ENCODE measurements around the gene SERPINH1. TPM values are rescaled to one million over a fixed set of nuclear protein-coding genes. Genes with fewer than 3 reads are reported as not detected.

The SERPINH1 gene
- total RNA-seq, 1 donor from 2014 or later = 229 TPM

DNA sequence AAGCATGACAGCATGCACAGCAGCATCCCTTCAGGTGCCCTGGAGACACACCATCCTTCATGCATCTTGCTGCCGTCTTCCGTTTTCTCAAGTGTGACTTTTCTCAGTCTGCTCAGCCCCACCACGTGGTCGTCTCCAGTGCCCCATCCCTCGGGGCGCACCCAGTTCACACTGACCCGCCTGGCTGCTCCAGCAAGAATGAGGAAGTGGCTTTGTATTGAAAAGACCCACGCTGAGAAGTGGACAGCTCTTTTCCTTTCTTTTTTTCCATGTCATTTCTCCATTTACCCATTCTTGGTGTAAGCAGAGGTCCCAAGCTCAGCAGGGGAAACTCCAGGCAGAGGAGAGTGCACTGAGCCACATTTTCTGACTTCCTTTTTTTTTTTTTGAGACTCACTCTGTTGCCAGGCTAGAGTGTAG lies 14.5 kb downstream of the SERPINH1 start:
- Mint-ChIP-seq H3K27me3 (peaks cover 9% of the 10 kb centered on the region), H3K4me1 (ENCODE audit: unreplicated experiment) (peaks cover 12% of the 10 kb centered on the region), H3K36me3 (peaks cover 9% of the 10 kb centered on the region), H3K9me3 (no peaks in the 10 kb centered on the region), H3K27ac (peak overlapping the region; percentile 68), H3K4me3 (no peak overlapping the region)
- TF ChIP-seq, protein P1, sequence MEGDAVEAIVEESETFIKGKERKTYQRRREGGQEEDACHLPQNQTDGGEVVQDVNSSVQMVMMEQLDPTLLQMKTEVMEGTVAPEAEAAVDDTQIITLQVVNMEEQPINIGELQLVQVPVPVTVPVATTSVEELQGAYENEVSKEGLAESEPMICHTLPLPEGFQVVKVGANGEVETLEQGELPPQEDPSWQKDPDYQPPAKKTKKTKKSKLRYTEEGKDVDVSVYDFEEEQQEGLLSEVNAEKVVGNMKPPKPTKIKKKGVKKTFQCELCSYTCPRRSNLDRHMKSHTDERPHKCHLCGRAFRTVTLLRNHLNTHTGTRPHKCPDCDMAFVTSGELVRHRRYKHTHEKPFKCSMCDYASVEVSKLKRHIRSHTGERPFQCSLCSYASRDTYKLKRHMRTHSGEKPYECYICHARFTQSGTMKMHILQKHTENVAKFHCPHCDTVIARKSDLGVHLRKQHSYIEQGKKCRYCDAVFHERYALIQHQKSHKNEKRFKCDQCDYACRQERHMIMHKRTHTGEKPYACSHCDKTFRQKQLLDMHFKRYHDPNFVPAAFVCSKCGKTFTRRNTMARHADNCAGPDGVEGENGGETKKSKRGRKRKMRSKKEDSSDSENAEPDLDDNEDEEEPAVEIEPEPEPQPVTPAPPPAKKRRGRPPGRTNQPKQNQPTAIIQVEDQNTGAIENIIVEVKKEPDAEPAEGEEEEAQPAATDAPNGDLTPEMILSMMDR (conservative IDR thresholded peaks at IDR 0.05) = no peak
- no peak for DNase-seq (ENCODE audit: extremely low spot score, unreplicated experiment)

DNA sequence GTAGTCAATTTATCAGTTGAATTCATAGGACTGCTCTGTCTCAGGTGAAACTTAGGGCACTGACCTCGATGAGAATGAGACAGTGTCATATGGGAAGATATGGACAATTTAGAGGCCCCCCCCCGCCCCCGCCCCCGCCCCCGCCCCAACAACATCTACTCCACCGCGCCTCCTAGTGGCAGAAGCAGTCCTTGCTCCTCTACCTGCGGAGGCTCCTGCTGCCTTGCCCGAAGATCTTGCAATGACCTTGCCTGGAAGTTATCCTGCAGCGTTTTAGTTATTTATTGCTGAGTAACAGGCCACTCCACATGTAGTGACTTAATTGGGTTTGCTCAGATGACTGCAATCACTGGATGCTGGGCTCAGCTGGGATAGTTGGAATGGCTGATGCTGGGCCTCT lies 15.2 kb downstream of the SERPINH1 start:
- Mint-ChIP-seq H3K27me3 (peaks cover 9% of the 10 kb centered on the region), H3K4me3 (no peak overlapping the region), H3K9me3 (no peaks in the 10 kb centered on the region), H3K36me3 (peaks cover 9% of the 10 kb centered on the region), H3K4me1 (ENCODE audit: unreplicated experiment) (peaks cover 12% of the 10 kb centered on the region), H3K27ac (no peak overlapping the region)
- TF ChIP-seq, protein P1 (conservative IDR thresholded peaks at IDR 0.05) = peak; percentile 73
- no peak for DNase-seq (ENCODE audit: extremely low spot score, unreplicated experiment)

DNA sequence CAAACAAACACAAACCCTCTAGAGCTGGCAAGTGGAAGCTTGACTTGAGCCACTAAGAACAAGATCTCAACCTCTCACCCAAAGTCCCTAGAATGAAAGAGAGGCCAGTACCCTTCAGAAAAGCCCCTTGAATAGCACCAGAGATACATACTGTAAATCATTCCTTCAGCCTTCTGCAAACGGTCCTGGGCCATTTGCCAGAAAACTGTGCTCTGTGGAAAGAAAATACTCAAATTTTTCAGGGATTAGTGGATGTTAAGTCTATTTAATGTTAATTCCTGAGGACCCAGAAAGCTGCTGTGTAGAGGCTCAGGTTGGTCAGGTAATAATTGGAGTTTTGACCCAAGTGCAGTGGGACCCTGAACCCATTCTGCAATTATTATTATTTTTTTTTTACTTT lies 16.9 kb downstream of the SERPINH1 start:
- Mint-ChIP-seq H3K4me3 (no peak overlapping the region), H3K36me3 (no peaks in the 10 kb centered on the region), H3K27ac (no peak overlapping the region), H3K27me3 (peaks cover 9% of the 10 kb centered on the region), H3K4me1 (ENCODE audit: unreplicated experiment) (peaks cover 14% of the 10 kb centered on the region), H3K9me3 (no peaks in the 10 kb centered on the region)
- TF ChIP-seq, protein P1 (conservative IDR thresholded peaks at IDR 0.05) = no peak
- DNase-seq (ENCODE audit: extremely low spot score, unreplicated experiment) = no peak

DNA sequence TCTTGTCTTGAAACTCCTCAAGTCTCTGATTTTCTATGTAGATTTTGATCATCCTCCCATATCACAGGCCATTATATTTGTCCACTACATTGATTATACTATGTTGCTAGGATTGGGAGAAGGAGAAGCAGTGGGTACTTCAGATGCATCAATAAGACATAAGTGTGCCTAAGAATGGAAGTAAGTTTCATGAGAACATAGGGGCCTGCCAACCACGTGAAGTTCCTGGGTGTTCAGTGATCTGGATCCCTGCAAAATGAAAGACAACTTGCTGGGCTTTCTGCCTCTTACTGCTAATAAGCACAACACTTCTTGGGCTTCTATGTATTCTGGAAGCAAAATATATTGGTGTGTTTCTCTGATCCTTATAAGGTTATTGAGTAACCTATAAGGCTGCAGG lies 17.8 kb downstream of the SERPINH1 start:
- peaks cover 18% of the 10 kb centered on the region for H3K4me1 Mint-ChIP-seq (ENCODE audit: unreplicated experiment)

DNA sequence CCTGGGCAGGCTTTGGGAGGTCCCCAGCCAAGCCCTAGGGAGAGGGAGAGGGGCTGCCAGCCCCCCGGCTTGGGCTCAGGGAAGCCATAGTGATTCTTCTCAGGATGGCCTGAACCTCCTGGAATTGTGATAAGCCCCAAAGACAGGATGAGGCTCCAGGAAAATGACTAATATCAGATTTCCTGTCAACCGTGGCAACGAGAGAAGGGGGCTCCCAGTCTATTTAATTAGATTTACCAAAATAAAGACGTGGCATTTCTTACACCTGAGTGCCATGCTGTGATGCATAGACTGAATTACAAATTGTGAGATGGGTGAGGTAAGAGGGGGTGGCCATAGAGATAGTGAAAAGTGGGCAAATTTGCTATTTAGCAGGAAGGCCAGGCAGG lies 20.4 kb downstream of the SERPINH1 start:
- DNase-seq (ENCODE audit: extremely low spot score, unreplicated experiment) = no peak
- no peaks in the 10 kb centered on the region for H3K36me3 Mint-ChIP-seq
- TF ChIP-seq, protein P1 (conservative IDR thresholded peaks at IDR 0.05) = no peak
- peaks cover 9% of the 10 kb centered on the region for H3K27me3 Mint-ChIP-seq
- H3K4me3 Mint-ChIP-seq = peak overlapping the region; percentile 86
- H3K27ac Mint-ChIP-seq = peak overlapping the region; percentile 79
- H3K9me3 Mint-ChIP-seq = no peaks in the 10 kb centered on the region
- H3K4me1 Mint-ChIP-seq (ENCODE audit: unreplicated experiment) = peaks cover 14% of the 10 kb centered on the region

More for the DNA sequence above, 17.8 kb downstream of the SERPINH1 start:
- Mint-ChIP-seq H3K9me3 (no peaks in the 10 kb centered on the region), H3K27ac (no peak overlapping the region), H3K27me3 (peaks cover 9% of the 10 kb centered on the region), H3K4me3 (no peak overlapping the region), H3K36me3 (no peaks in the 10 kb centered on the region)
- no peak for DNase-seq (ENCODE audit: extremely low spot score, unreplicated experiment)
- TF ChIP-seq, protein P1 (conservative IDR thresholded peaks at IDR 0.05) = no peak
